ENCODE data around the gene RPS6KC1. TPM values are rescaled to one million over a fixed set of nuclear protein-coding genes. Genes with fewer than 3 reads are reported as not detected.

RPS6KC1 gene
- total and polyA plus RNA-seq, 9 of the 15 experiments (the other 6 are each of a cell fraction or from before 2014, with no cell fraction given): 4.3 to 34.6 (median 20.9) TPM

DNA sequence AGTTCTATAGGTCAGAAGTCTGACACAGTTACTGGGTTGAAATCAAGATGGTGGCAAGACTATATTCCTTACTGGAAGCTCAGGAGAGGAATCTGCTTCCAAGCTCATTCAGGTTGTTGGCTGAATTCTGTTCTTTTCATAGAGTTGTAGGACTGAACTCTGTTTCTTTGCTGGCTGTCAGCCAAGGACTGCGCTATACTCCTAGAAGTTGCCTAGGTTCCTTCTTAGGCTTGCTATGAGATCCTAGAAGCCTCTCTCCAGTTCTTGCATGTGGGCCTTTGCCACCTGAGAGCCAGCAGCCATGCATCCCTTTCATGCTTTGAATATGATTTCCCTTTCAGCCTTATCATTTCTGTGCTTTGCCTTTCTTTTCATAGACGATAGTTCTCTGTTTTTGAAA lies 176.4 kb downstream of the RPS6KC1 start:
- H3K27ac ChIP-seq (ENCODE audit: extremely low read depth, low read depth, low read length): no peak overlapping the region
- H3K27me3 ChIP-seq (ENCODE audit: control insufficient read depth in 2 of 2, insufficient read depth in 2 of 2, low read length in 2 of 2): no peaks in the 10 kb centered on the region
- BruUV-seq (replicated peaks): no TSS peak
- peaks cover 8% of the 10 kb centered on the region; the same call in 2 of the 3 replicates for H3K36me3 ChIP-seq (ENCODE audit: control insufficient read depth, insufficient read depth, low read length)
- H3K79me2 ChIP-seq (ENCODE audit: control insufficient read depth, insufficient read depth, low read length): no peaks in the 10 kb centered on the region
- ChIA-PET POLR2A (no interaction called here), CTCF (ENCODE audit: low intra/inter-chr PET ratio) (no interaction called here)
- intact Hi-C loops (cut with micrococcal nuclease): no loop called here
- ATAC-seq: 0 out of 3 replicates have a peak, but pooled peaks have one; percentile 18
- H3K9ac ChIP-seq (ENCODE audit: insufficient read depth in 1 of 2, low read depth in 2 of 2, low read length in 2 of 2): no peak overlapping the region
- DNase-seq (ENCODE audit: extremely low read depth in 1 of 4, low spot score in 3 of 4): peak in 1 of 4 experiments; percentile 18
- H3K9me1 ChIP-seq (ENCODE audit: control insufficient read depth, insufficient read depth, low read length): no peaks in the 10 kb centered on the region
- in situ Hi-C loops (cut with MboI): no loop called here
- H3K4me2 ChIP-seq (ENCODE audit: insufficient read depth, low read length): no peak overlapping the region
- H3K9me3 ChIP-seq (replicated peaks; ENCODE audit: control insufficient read depth, insufficient read depth, low read depth, low read length): no peaks in the 10 kb centered on the region
- H3K4me1 ChIP-seq (replicated peaks in 1 of 2; ENCODE audit: control insufficient read depth in 2 of 2, insufficient read depth in 2 of 2, low read length in 2 of 2): no peaks in the 10 kb centered on the region
- WGBS (ENCODE audit: insufficient coverage, low coverage, missing lambda C conversion rate): 78% methylated on average over 2 of the region's 2 CpGs
- no peak overlapping the region for H3K4me3 ChIP-seq
- no peak for FAIRE-seq
- H2AFZ ChIP-seq (ENCODE audit: low read depth, low read length): no peak overlapping the region
- no peaks in the 10 kb centered on the region for H4K20me1 ChIP-seq (replicated peaks; ENCODE audit: control insufficient read depth, insufficient read depth, low read length)
- TF ChIP-seq ASH1L (IDR thresholded peaks at IDR 0.05; ENCODE audit: borderline replicate concordance, low read depth, partially characterized antibody) (no peak), GATA2 (CRISPR knock-in tag; IDR thresholded peaks at IDR 0.05) (no peak), NFIC (IDR thresholded peaks at IDR 0.05) (peak; percentile 68), ZEB2 (IDR thresholded peaks at IDR 0.05) (no peak), PPARD (CRISPR knock-in tag; IDR thresholded peaks at IDR 0.05) (no peak)
- TF ChIP-seq, protein P1, sequence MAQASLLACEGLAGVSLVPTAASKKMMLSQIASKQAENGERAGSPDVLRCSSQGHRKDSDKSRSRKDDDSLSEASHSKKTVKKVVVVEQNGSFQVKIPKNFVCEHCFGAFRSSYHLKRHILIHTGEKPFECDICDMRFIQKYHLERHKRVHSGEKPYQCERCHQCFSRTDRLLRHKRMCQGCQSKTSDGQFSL (CRISPR knock-in tag; IDR thresholded peaks at IDR 0.05): no peak
- TF ChIP-seq, protein P1 (tag; IDR thresholded peaks at IDR 0.05): no peak

All from K562 (cell line).